Stimulated activated naive CD8-positive, alpha-beta T cell treated with anti-CD3 and anti-CD28 coated beads, Interleukin-15, Interleukin-2, amounts not matched to agents 100 ng/mL and 50 ng/mL, for 24 hours (primary cell): Measurements from ENCODE around the gene IMMP2L.

Experiments used
- H3K27ac Mint-ChIP-seq: one replicate; pipeline ENCODE4 v1.8.0; 2021; ENCODE audit warnings: mild to moderate bottlenecking, mixed read lengths
- H3K27me3 Mint-ChIP-seq: one replicate; pipeline ENCODE4 v1.8.0; 2021; ENCODE audit warnings: mixed read lengths
- H3K36me3 Mint-ChIP-seq: one replicate; pipeline ENCODE4 v1.8.0; 2021; ENCODE audit warnings: low read depth, mixed read lengths
- H3K4me1 Mint-ChIP-seq: one replicate; pipeline ENCODE4 v1.8.0; 2021; ENCODE audit warnings: low read depth, mixed read lengths
- H3K4me3 Mint-ChIP-seq: one replicate; pipeline ENCODE4 v1.8.0; 2021; ENCODE audit warnings: mild to moderate bottlenecking, mixed read lengths
- H3K9me3 Mint-ChIP-seq: one replicate; pipeline ENCODE4 v1.8.0; 2021; ENCODE audit warnings: mixed read lengths

The IMMP2L gene

GRCh38 chr7:111384065-111384891 is 178.0 kb downstream of the IMMP2L start:
- H3K36me3 Mint-ChIP-seq = peaks cover 15% of the 10 kb centered on the region
- no peak overlapping the region for H3K27ac Mint-ChIP-seq
- no peaks in the 10 kb centered on the region for H3K27me3 Mint-ChIP-seq

GRCh38 chr7:111383133-111383532 is 179.2 kb downstream of the IMMP2L start:
- H3K4me1 Mint-ChIP-seq = no peaks in the 10 kb centered on the region
- H3K36me3 Mint-ChIP-seq = peaks cover 4% of the 10 kb centered on the region
- no peak overlapping the region for H3K27ac Mint-ChIP-seq
- H3K9me3 Mint-ChIP-seq = peaks cover 1% of the 10 kb centered on the region
- H3K27me3 Mint-ChIP-seq = no peaks in the 10 kb centered on the region
- no peak overlapping the region for H3K4me3 Mint-ChIP-seq

More at GRCh38 chr7:111384065-111384891, 178.0 kb downstream of the IMMP2L start:
- Mint-ChIP-seq H3K9me3 (peaks cover 12% of the 10 kb centered on the region), H3K4me1 (no peaks in the 10 kb centered on the region), H3K4me3 (no peak overlapping the region)

- Mint-ChIP-seq H3K36me3 (peaks cover 1% of the 10 kb centered on the region), H3K27me3 (no peaks in the 10 kb centered on the region), H3K9me3 (no peaks in the 10 kb centered on the region), H3K27ac (no peak overlapping the region), H3K4me1 (no peaks in the 10 kb centered on the region), H3K4me3 (no peak overlapping the region)
These were observed 180.7 kb downstream of the IMMP2L start for GRCh38 chr7:111381590-111381989.

GRCh38 chr7:111380945-111381344 is 181.3 kb downstream of the IMMP2L start:
- Mint-ChIP-seq H3K27ac (no peak overlapping the region), H3K27me3 (no peaks in the 10 kb centered on the region), H3K9me3 (no peaks in the 10 kb centered on the region)

GRCh38 chr7:111374027-111374426 is 188.3 kb downstream of the IMMP2L start:
- H3K4me1 Mint-ChIP-seq = no peaks in the 10 kb centered on the region
- no peak overlapping the region for H3K27ac Mint-ChIP-seq
- peaks cover 4% of the 10 kb centered on the region for H3K36me3 Mint-ChIP-seq
- H3K9me3 Mint-ChIP-seq = no peaks in the 10 kb centered on the region
- no peaks in the 10 kb centered on the region for H3K27me3 Mint-ChIP-seq
- no peak overlapping the region for H3K4me3 Mint-ChIP-seq

More at GRCh38 chr7:111380945-111381344, 181.3 kb downstream of the IMMP2L start:
- H3K4me3 Mint-ChIP-seq = no peak overlapping the region
- no peaks in the 10 kb centered on the region for H3K36me3 Mint-ChIP-seq
- no peaks in the 10 kb centered on the region for H3K4me1 Mint-ChIP-seq

- Mint-ChIP-seq H3K27me3 (no peaks in the 10 kb centered on the region), H3K4me1 (no peaks in the 10 kb centered on the region), H3K9me3 (no peaks in the 10 kb centered on the region), H3K27ac (no peak overlapping the region), H3K36me3 (peaks cover 4% of the 10 kb centered on the region), H3K4me3 (no peak overlapping the region)
These were observed 190.9 kb downstream of the IMMP2L start for GRCh38 chr7:111371437-111371836.

GRCh38 chr7:111370002-111370401 is 192.3 kb downstream of the IMMP2L start:
- Mint-ChIP-seq H3K4me1 (no peaks in the 10 kb centered on the region), H3K36me3 (peaks cover 4% of the 10 kb centered on the region), H3K9me3 (no peaks in the 10 kb centered on the region), H3K27ac (no peak overlapping the region), H3K4me3 (no peak overlapping the region), H3K27me3 (no peaks in the 10 kb centered on the region)

GRCh38 chr7:111368381-111369065 is 193.8 kb downstream of the IMMP2L start:
- no peaks in the 10 kb centered on the region for H3K4me1 Mint-ChIP-seq
- peaks cover 4% of the 10 kb centered on the region for H3K36me3 Mint-ChIP-seq
- no peak overlapping the region for H3K27ac Mint-ChIP-seq
- no peaks in the 10 kb centered on the region for H3K9me3 Mint-ChIP-seq
- no peak overlapping the region for H3K4me3 Mint-ChIP-seq
- no peaks in the 10 kb centered on the region for H3K27me3 Mint-ChIP-seq

GRCh38 chr7:111364413-111364812 is 197.9 kb downstream of the IMMP2L start:
- H3K4me1 Mint-ChIP-seq = no peaks in the 10 kb centered on the region
- H3K27ac Mint-ChIP-seq = no peak overlapping the region
- no peak overlapping the region for H3K4me3 Mint-ChIP-seq
- H3K27me3 Mint-ChIP-seq = no peaks in the 10 kb centered on the region
- no peaks in the 10 kb centered on the region for H3K36me3 Mint-ChIP-seq
- H3K9me3 Mint-ChIP-seq = no peaks in the 10 kb centered on the region

GRCh38 chr7:111363099-111363498 is 199.2 kb downstream of the IMMP2L start:
- Mint-ChIP-seq H3K4me3 (no peak overlapping the region), H3K27me3 (no peaks in the 10 kb centered on the region), H3K4me1 (no peaks in the 10 kb centered on the region), H3K27ac (no peak overlapping the region), H3K9me3 (no peaks in the 10 kb centered on the region), H3K36me3 (no peaks in the 10 kb centered on the region)

- H3K4me1 Mint-ChIP-seq = no peaks in the 10 kb centered on the region
- H3K4me3 Mint-ChIP-seq = no peak overlapping the region
- H3K36me3 Mint-ChIP-seq = no peaks in the 10 kb centered on the region
- H3K27me3 Mint-ChIP-seq = no peaks in the 10 kb centered on the region
- H3K27ac Mint-ChIP-seq = no peak overlapping the region
- H3K9me3 Mint-ChIP-seq = no peaks in the 10 kb centered on the region
These were observed 199.7 kb downstream of the IMMP2L start for GRCh38 chr7:111362506-111363054.

- no peak overlapping the region for H3K27ac Mint-ChIP-seq
- H3K9me3 Mint-ChIP-seq = no peaks in the 10 kb centered on the region
- H3K4me1 Mint-ChIP-seq = no peaks in the 10 kb centered on the region
- H3K27me3 Mint-ChIP-seq = no peaks in the 10 kb centered on the region
- no peaks in the 10 kb centered on the region for H3K36me3 Mint-ChIP-seq
- H3K4me3 Mint-ChIP-seq = no peak overlapping the region
These were observed 203.4 kb downstream of the IMMP2L start for GRCh38 chr7:111358915-111359314.

- no peaks in the 10 kb centered on the region for H3K36me3 Mint-ChIP-seq
- no peak overlapping the region for H3K4me3 Mint-ChIP-seq
- H3K27ac Mint-ChIP-seq = no peak overlapping the region
- H3K9me3 Mint-ChIP-seq = no peaks in the 10 kb centered on the region
- peaks cover under 1% of the 10 kb centered on the region for H3K4me1 Mint-ChIP-seq
- H3K27me3 Mint-ChIP-seq = no peaks in the 10 kb centered on the region
These were observed 204.6 kb downstream of the IMMP2L start for GRCh38 chr7:111357691-111358090.

- no peak overlapping the region for H3K27ac Mint-ChIP-seq
- no peak overlapping the region for H3K4me3 Mint-ChIP-seq
- H3K27me3 Mint-ChIP-seq = no peaks in the 10 kb centered on the region
- peaks cover 5% of the 10 kb centered on the region for H3K4me1 Mint-ChIP-seq
- H3K9me3 Mint-ChIP-seq = no peaks in the 10 kb centered on the region
- no peaks in the 10 kb centered on the region for H3K36me3 Mint-ChIP-seq
These were observed 205.4 kb downstream of the IMMP2L start for GRCh38 chr7:111356941-111357340.

- H3K27me3 Mint-ChIP-seq = no peaks in the 10 kb centered on the region
- H3K9me3 Mint-ChIP-seq = peaks cover 1% of the 10 kb centered on the region
- peaks cover 5% of the 10 kb centered on the region for H3K4me1 Mint-ChIP-seq
- no peak overlapping the region for H3K4me3 Mint-ChIP-seq
- H3K27ac Mint-ChIP-seq = no peak overlapping the region
- H3K36me3 Mint-ChIP-seq = peaks cover 5% of the 10 kb centered on the region
These were observed 210.0 kb downstream of the IMMP2L start for GRCh38 chr7:111352319-111352718.
